HepG2 (cell line): ENCODE measurements around the gene APBB2. TPM values are rescaled to one million over a fixed set of nuclear protein-coding genes. Genes with fewer than 3 reads are reported as not detected.

ENCODE experiments used
- ATAC-seq: fragments of 200-7000 bp; cut with Tn5 transposase; 3 replicates; pipeline ENCODE4 v1.9.1; 2020; ENCODE audit warnings: mild to moderate bottlenecking, moderate library complexity
- BruUV-seq: library from RNA; stranded (reverse); fragments of 400-500 nt; replicated peaks from 2 replicates; lab custom pipeline; 2021; lab: Mats Ljungman, UMichigan
- CTCF ChIA-PET: fragments of 300-600 bp; formaldehyde crosslinking; extraction: SDS; loops from one replicate; lab custom pipeline; 2021; ENCODE audit warnings: low total read pairs, inconsistent platforms, low intra/inter-chr PET ratio; lab: Yijun Ruan, JAX
- POLR2A ChIA-PET: fragments of 350-600 bp; sonication (Branson Sonifier 250); formaldehyde crosslinking; loops from one replicate; lab custom pipeline; 2020; ENCODE audit warnings: antibody characterized with exemption, inconsistent platforms; lab: Yijun Ruan, JAX
- DNase-seq: peaks from one replicate; pipeline ENCODE4 v3.0.0-alpha.2; 2015; ENCODE audit warnings: low spot score
- FAIRE-seq: peaks from 3 replicates; lab custom pipeline; 2011; peaks lifted over from hg19 to GRCh38; lab: Jason Lieb, UNC
- H2AFZ ChIP-seq: one replicate; pipeline ENCODE4 v1.6.1; 2011; ENCODE audit warnings: low read length, inconsistent platforms
- H3K27ac ChIP-seq: fragments of 300-600 bp; 3 replicates; pipeline ENCODE4 v1.8.0; 2011; ENCODE audit warnings: mixed run types, mild to moderate bottlenecking, mixed read lengths, low read length, inconsistent platforms; ENCODE audit not compliant: insufficient read depth; ENCODE audit errors: extremely low read length
- H3K27me3 ChIP-seq, 2 experiments: fragments of 200-600 bp in 1 of 2; 2 replicates in 1 of 2; 3 replicates in 1 of 2; pipeline versions ENCODE4 v1.6.0 to v1.8.0; 2011; ENCODE audit warnings: low read length in 2 of 2, mild to moderate bottlenecking in 2 of 2, moderate library complexity in 2 of 2, inconsistent platforms in 1 of 2; ENCODE audit not compliant: insufficient read depth in 2 of 2, control insufficient read depth in 1 of 2
- H3K36me3 ChIP-seq, 2 experiments: fragments of 200-600 bp in 1 of 2; replicated peaks in 1 of 2; 2 replicates in 1 of 2; 3 replicates in 1 of 2; pipeline versions ENCODE4 v1.5.1 to v1.8.0; 2011; ENCODE audit warnings: low read length in 2 of 2, inconsistent platforms in 1 of 2; ENCODE audit not compliant: insufficient read depth in 2 of 2, control insufficient read depth in 1 of 2
- H3K4me1 ChIP-seq: 2 replicates; pipeline ENCODE4 v1.5.1; 2012; ENCODE audit warnings: low read length, inconsistent platforms; ENCODE audit not compliant: insufficient read depth
- H3K4me2 ChIP-seq: 2 replicates; pipeline ENCODE4 v1.6.0; 2011; ENCODE audit warnings: low read depth, low read length, inconsistent platforms
- H3K4me3 ChIP-seq, 3 experiments: fragments of 200-600 bp in 1 of 3; sonication (generic), shearing (Covaris generic) in 1 of 3; replicated peaks in 1 of 3; 2 replicates each; pipeline ENCODE4 v1.5.1; 2011 to 2016; ENCODE audit warnings: low read length in 3 of 3, inconsistent platforms in 2 of 3, low read depth in 2 of 3, mild to moderate bottlenecking in 2 of 3, control low read depth in 1 of 3, mixed read lengths in 1 of 3; ENCODE audit not compliant: insufficient read depth in 1 of 3
- H3K79me2 ChIP-seq: one replicate; pipeline ENCODE4 v1.6.1; 2011; ENCODE audit warnings: low read length, inconsistent platforms; ENCODE audit not compliant: insufficient read depth
- H3K9ac ChIP-seq: 2 replicates; pipeline ENCODE4 v1.6.0; 2011; ENCODE audit warnings: mild to moderate bottlenecking, low read depth, low read length, inconsistent platforms; ENCODE audit not compliant: insufficient read depth
- H3K9me3 ChIP-seq: 2 replicates; pipeline ENCODE4 v1.5.1; 2012; ENCODE audit warnings: mild to moderate bottlenecking, low read length
- H4K20me1 ChIP-seq: 2 replicates; pipeline ENCODE4 v1.6.0; 2011; ENCODE audit warnings: inconsistent platforms, mild to moderate bottlenecking, low read length, moderate library complexity; ENCODE audit not compliant: insufficient read depth
- ARID2 ChIP-seq: sonication (generic); formaldehyde crosslinking; IDR thresholded peaks from 2 replicates; pipeline ENCODE4 v1.8.1; 2022; ENCODE audit warnings: mild to moderate bottlenecking, missing genetic modification reagents, borderline replicate concordance
- CREB1 ChIP-seq, 2 experiments: fragments of 450-650 bp in 1 of 2; IDR thresholded peaks; 2 replicates each; pipeline ENCODE4 v1.6.1; 2016 to 2017; ENCODE audit warnings: control low read depth in 1 of 2, mild to moderate bottlenecking in 1 of 2, missing compliant biosample characterization in 1 of 2, missing genetic modification characterization in 1 of 2
- HNF1B ChIP-seq: sonication (generic); formaldehyde crosslinking; IDR thresholded peaks from 2 replicates; pipeline ENCODE4 v1.5.1; 2020; ENCODE audit warnings: mild to moderate bottlenecking, moderate library complexity, missing genetic modification reagents
- KLF12 ChIP-seq: sonication (generic); formaldehyde crosslinking; IDR thresholded peaks from 2 replicates; pipeline ENCODE4 v1.4.0; 2020; ENCODE audit warnings: missing genetic modification reagents, borderline replicate concordance
- NFKB2 ChIP-seq: sonication (generic); formaldehyde crosslinking; IDR thresholded peaks from 2 replicates; pipeline ENCODE4 v1.4.0; 2020; ENCODE audit warnings: missing genetic modification reagents, borderline replicate concordance
- REST ChIP-seq, 2 experiments: IDR thresholded peaks; 2 replicates each; pipeline ENCODE4 v1.6.1; 2011 to 2012; ENCODE audit warnings: low read length in 2 of 2, borderline replicate concordance in 1 of 2, low read depth in 1 of 2, mild to moderate bottlenecking in 1 of 2, moderate library complexity in 1 of 2
- YEATS2 ChIP-seq: sonication (generic); formaldehyde crosslinking; IDR thresholded peaks from 2 replicates; pipeline ENCODE4 v1.4.0; 2020; ENCODE audit warnings: missing genetic modification reagents, borderline replicate concordance
- ZMAT3 ChIP-seq: sonication (generic); formaldehyde crosslinking; conservative IDR thresholded peaks from 2 replicates; pipeline ENCODE4 v1.7.0; 2021; ENCODE audit warnings: missing genetic modification reagents
- ZNF260 ChIP-seq: sonication (generic); formaldehyde crosslinking; IDR thresholded peaks from 2 replicates; pipeline ENCODE4 v1.4.0; 2020; ENCODE audit warnings: missing genetic modification reagents, low read depth, mild to moderate bottlenecking, borderline replicate concordance
- ZNF44 ChIP-seq: sonication (generic); formaldehyde crosslinking; IDR thresholded peaks from 2 replicates; pipeline ENCODE4 v1.5.1; 2020; ENCODE audit warnings: mild to moderate bottlenecking, missing genetic modification reagents
- WGBS: methylation state at CpG from one replicate; pipeline ENCODE4 v1.1.6; 2017; ENCODE audit warnings: low lambda C conversion rate; 5-methylcytosine and 5-hydroxymethylcytosine counted together
- in situ Hi-C: cut with HindIII; loops from 2 replicates; pipeline ENCODE4 v1.10.0; 2017; ENCODE audit warnings: low pct_unique_long_range_greater_than_20kb; ENCODE audit not compliant: extremely low pct_ligation_motif_present
- intact Hi-C: fragments of 100-400 bp; cut with micrococcal nuclease; formaldehyde crosslinking; loops from one replicate; pipeline ENCODE4 v1.10.0; 2022; ENCODE audit not compliant: unreplicated experiment
- polyA plus RNA-seq, 8 experiments: library from polyadenylated mRNA; depleted of rRNA in 3 of 8; stranded (reverse) in 7 of 8; unstranded in 1 of 8; fragments of >200 nt; fragmentation: Illumina TruSeq in 4 of 8; extraction: Trizol in 4 of 8; gene quantifications; 2 replicates each; pipeline versions ENCODE4 v1.2.1 to v1.2.3, GENCODE V29; 2011 to 2016; ENCODE audit warnings: low read depth in 4 of 8, missing spikeins in 1 of 8, mixed read lengths in 1 of 8; ENCODE audit not compliant: insufficient read depth in 1 of 8
- total RNA-seq, 5 experiments: library from RNA; depleted of rRNA; stranded (reverse); fragments of >200 nt; fragmentation: Illumina TruSeq; extraction: Trizol; gene quantifications; 2 replicates each; pipeline ENCODE4 v1.2.3, GENCODE V29; 2016; ENCODE audit warnings: low read depth in 1 of 5

Gene APBB2
- total and polyA plus RNA-seq, 2 of the 13 experiments (the other 11 are each of a cell fraction or from before 2014, with no cell fraction given) = 11.7 to 17.0 TPM

- TF ChIP-seq ZNF44 (CRISPR knock-in tag) = no peak
- TF ChIP-seq ARID2 = 0 out of 2 replicates have a peak, but pooled peaks have one; percentile 17
- TF ChIP-seq KLF12 (CRISPR knock-in tag) = 0 out of 2 replicates have a peak, but pooled peaks have one; percentile 0
- 0 out of 2 replicates have a peak, but pooled peaks have one; percentile 3 for TF ChIP-seq ZMAT3 (CRISPR knock-in tag)
- H3K4me3 ChIP-seq = peak overlapping the region; percentile 69 to 93 (median 88)
- H3K27me3 ChIP-seq = peaks cover 0 to 5% of the 10 kb centered on the region in 2 experiments; a peak in 3 of 5 replicates
- H3K4me1 ChIP-seq = peaks cover 35% of the 10 kb centered on the region
- H4K20me1 ChIP-seq = no peaks in the 10 kb centered on the region
- H3K9me3 ChIP-seq = no peaks in the 10 kb centered on the region
- ChIA-PET POLR2A (interaction anchor here (1.0 to 3.5 kb wide), 3 partner anchors 29 to 237 kb away, joined by 3 to 40 read pairs (median 3); no protein-coding TSS in a partner anchor), CTCF (interaction anchor here (1.7 to 3.6 kb wide), 4 partner anchors 38 to 287 kb away, joined by 4 to 26 read pairs (median 18); no protein-coding TSS in a partner anchor)
- FAIRE-seq = no peak
- no peak overlapping the region for H3K27ac ChIP-seq
- H3K9ac ChIP-seq = peak overlapping the region; percentile 79; the same call in 1 of the 2 replicates
- intact Hi-C loops (no loop called here), in situ Hi-C loops (loop anchor here (5.0 to 10.0 kb wide), 3 partner anchors 90 to 293 kb away; no protein-coding TSS in a partner anchor)
- H2AFZ ChIP-seq = peak overlapping the region; percentile 75
- DNase-seq = no peak
- peak overlapping the region; percentile 88 for H3K4me2 ChIP-seq
- WGBS = 0% methylated on average over 9 of the region's 9 CpGs
- peak; percentile 16 for ATAC-seq
- peaks cover 29% of the 10 kb centered on the region for H3K79me2 ChIP-seq
- H3K36me3 ChIP-seq = no peaks in the 10 kb centered on the region
- BruUV-seq = no TSS peak
These were observed 813 bp upstream of the APBB2 start for GRCh38 chr4:41215155-41215554.

- ATAC-seq (peak; percentile 19), DNase-seq (no peak), FAIRE-seq (no peak)
- Histone ChIP-seq H3K27me3 (peaks cover 0 to 5% of the 10 kb centered on the region in 2 experiments; a peak in 3 of 5 replicates), H3K4me3 (peak overlapping the region; percentile 69 to 93 (median 88)), H3K4me1 (peaks cover 39% of the 10 kb centered on the region), H3K27ac (no peak overlapping the region), H3K79me2 (peaks cover 32% of the 10 kb centered on the region), H4K20me1 (no peaks in the 10 kb centered on the region), H3K9ac (peak overlapping the region; percentile 79; the same call in 1 of the 2 replicates), H3K4me2 (peak overlapping the region; percentile 88), H3K36me3 (no peaks in the 10 kb centered on the region), H2AFZ (peak overlapping the region; percentile 75), H3K9me3 (no peaks in the 10 kb centered on the region)
- POLR2A ChIA-PET = interaction anchor here (0.8 to 3.5 kb wide), 8 partner anchors 15 to 237 kb away, joined by 3 to 40 read pairs (median 3); no protein-coding TSS in a partner anchor
- BruUV-seq = no TSS peak
- intact Hi-C loops = loop anchor here (1.0 to 5.0 kb wide), 6 partner anchors 37 to 287 kb away; no protein-coding TSS in a partner anchor
- in situ Hi-C loops = loop anchor here (5.0 to 10.0 kb wide), 3 partner anchors 90 to 292 kb away; no protein-coding TSS in a partner anchor
- CTCF ChIA-PET = interaction anchor here (1.7 to 3.6 kb wide), 4 partner anchors 38 to 287 kb away, joined by 4 to 26 read pairs (median 18); no protein-coding TSS in a partner anchor
- WGBS = 0% methylated on average over 5 of the region's 8 CpGs
- TF ChIP-seq NFKB2 (CRISPR knock-in tag) = peak; percentile 3; the same call in 1 of the 2 replicates
- TF ChIP-seq YEATS2 = peak; percentile 12; the same call in 1 of the 2 replicates
- TF ChIP-seq CREB1 (IDR thresholded peaks at IDR 0.05) = no peak
- peak; percentile 21; the same call in 1 of the 2 replicates for TF ChIP-seq CREB1 (CRISPR knock-in tag; IDR thresholded peaks at IDR 0.05)
- TF ChIP-seq KLF12 (CRISPR knock-in tag) = 0 out of 2 replicates have a peak, but pooled peaks have one; percentile 7
- TF ChIP-seq REST (IDR thresholded peaks at IDR 0.05; ENCODE audit: borderline replicate concordance in 1 of 2, low read depth in 1 of 2, low read length in 2 of 2) = no peak
- TF ChIP-seq ZNF260 = no peak
- peak; percentile 22; the same call in 1 of the 2 replicates for TF ChIP-seq HNF1B (CRISPR knock-in tag)
These were observed 444 bp upstream of the APBB2 start for GRCh38 chr4:41214825-41215146.
